Ectodermal cell (in vitro differentiated cells): ENCODE data around the gene YTHDC2.

Experiments
- H3K27ac ChIP-seq: 2 replicates; pipeline ENCODE4 v1.7.0; 2013; ENCODE audit warnings: mild to moderate bottlenecking, low read depth, low read length; ENCODE audit not compliant: insufficient read depth, poor library complexity, severe bottlenecking
- H3K27me3 ChIP-seq: 2 replicates; pipeline ENCODE4 v1.7.0; 2013; ENCODE audit warnings: mild to moderate bottlenecking, low read length; ENCODE audit not compliant: insufficient read depth, control insufficient read depth, poor library complexity, severe bottlenecking
- H3K36me3 ChIP-seq: one replicate; pipeline ENCODE4 v1.7.0; 2013; ENCODE audit warnings: low read length; ENCODE audit not compliant: control insufficient read depth, insufficient read depth
- H3K4me1 ChIP-seq: one replicate; pipeline ENCODE4 v1.7.0; 2013; ENCODE audit warnings: low read length; ENCODE audit not compliant: control insufficient read depth, insufficient read depth
- H3K4me3 ChIP-seq: 2 replicates; pipeline ENCODE4 v1.7.0; 2013; ENCODE audit warnings: low read depth, low read length, control low read depth; ENCODE audit not compliant: insufficient read depth
- H3K9me3 ChIP-seq: 2 replicates; pipeline ENCODE4 v1.7.0; 2013; ENCODE audit warnings: mild to moderate bottlenecking, low read length, moderate library complexity; ENCODE audit not compliant: control insufficient read depth
- WGBS, 2 experiments: methylation state at CpG; one replicate each; pipeline ENCODE4 v1.1.7; 2013; ENCODE audit warnings: missing lambda C conversion rate in 2 of 2; 5-methylcytosine and 5-hydroxymethylcytosine counted together

YTHDC2 gene

DNA sequence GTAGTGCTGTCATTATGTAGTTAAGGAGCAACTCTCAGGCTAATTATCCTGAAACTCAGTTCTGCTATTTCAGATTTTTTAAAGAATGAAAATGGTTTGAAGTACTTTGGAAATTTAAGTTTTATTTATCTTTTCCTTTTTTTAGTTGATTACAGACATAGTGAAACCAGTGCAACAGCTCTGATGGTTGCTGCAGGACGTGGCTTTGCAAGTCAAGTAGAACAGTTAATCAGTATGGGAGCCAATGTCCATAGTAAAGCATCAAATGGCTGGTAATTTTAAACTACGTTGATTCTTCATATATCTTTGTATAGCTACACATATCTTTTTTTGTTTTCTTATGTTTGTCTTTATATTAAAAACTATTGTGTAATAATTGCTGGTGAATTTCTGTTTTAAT, 34.9 kb downstream of the YTHDC2 start:
- no peaks in the 10 kb centered on the region for H3K9me3 ChIP-seq
- WGBS, 2 experiments: 90% methylated on average over 1 to 2 of the region's 2 CpGs
- H3K36me3 ChIP-seq: peaks cover 8% of the 10 kb centered on the region
- no peaks in the 10 kb centered on the region for H3K4me1 ChIP-seq
- H3K27ac ChIP-seq: no peak overlapping the region
- H3K27me3 ChIP-seq: no peaks in the 10 kb centered on the region
- H3K4me3 ChIP-seq: no peak overlapping the region

- Histone ChIP-seq H3K27me3 (no peaks in the 10 kb centered on the region), H3K27ac (no peak overlapping the region), H3K4me3 (no peak overlapping the region), H3K4me1 (no peaks in the 10 kb centered on the region), H3K36me3 (peaks cover 8% of the 10 kb centered on the region), H3K9me3 (no peaks in the 10 kb centered on the region)
- 89 to 100% methylated on average over 1 of the region's 1 CpG for WGBS, 2 experiments
Observed at GRCh38 chr5:113552137-113552536, 38.6 kb downstream of the YTHDC2 start.

DNA sequence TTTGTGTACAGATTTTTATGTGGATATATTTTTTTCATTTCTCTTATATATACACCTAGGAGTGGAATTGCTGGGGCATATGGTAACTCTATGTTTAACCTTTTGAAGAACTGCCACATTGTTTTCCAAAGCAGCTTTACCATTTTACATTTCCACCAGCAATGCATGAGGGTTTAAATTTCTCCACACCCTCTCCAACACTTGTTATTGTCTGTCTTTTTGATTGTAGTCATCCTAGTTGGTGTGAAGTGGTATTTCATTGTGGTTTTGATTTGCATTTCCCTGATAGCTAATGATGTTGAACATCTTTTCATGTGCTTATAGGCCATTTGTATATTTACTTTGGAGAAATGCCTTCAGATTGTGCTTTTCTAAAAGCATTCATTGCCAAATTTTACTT, 39.1 kb downstream of the YTHDC2 start:
- Histone ChIP-seq H3K9me3 (no peaks in the 10 kb centered on the region), H3K4me3 (no peak overlapping the region), H3K27me3 (no peaks in the 10 kb centered on the region), H3K36me3 (peaks cover 8% of the 10 kb centered on the region), H3K4me1 (no peaks in the 10 kb centered on the region), H3K27ac (no peak overlapping the region)

DNA sequence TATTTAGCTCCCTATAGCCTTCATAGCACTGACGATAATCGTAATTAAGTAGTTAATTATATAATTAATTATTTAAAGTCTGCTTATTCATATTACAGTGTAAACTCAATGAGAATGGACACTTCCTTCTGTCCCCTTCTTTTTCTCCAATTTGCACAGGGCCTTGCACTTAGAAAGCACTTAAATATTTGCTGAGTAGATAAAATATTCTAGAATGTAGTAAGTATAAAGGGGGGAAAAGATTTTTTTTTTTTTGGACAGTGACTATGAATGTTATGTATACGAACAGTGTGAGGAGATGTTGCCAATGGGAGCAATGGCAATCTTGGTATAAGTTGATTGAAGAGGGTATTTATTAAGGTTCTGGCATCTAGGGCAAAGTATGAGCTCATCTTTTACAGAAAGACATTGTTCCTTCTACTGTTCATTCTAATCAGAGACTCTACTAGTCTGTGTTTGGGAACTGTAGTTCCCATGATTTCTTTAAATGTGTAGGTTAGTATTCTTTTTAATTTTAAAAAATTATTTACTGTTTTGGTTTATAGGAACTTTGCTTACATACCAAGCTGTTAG, 49.4 kb downstream of the YTHDC2 start:
- no peaks in the 10 kb centered on the region for H3K27me3 ChIP-seq
- no peak overlapping the region for H3K4me3 ChIP-seq
- H3K27ac ChIP-seq: no peak overlapping the region
- H3K36me3 ChIP-seq: peaks cover 4% of the 10 kb centered on the region
- no peaks in the 10 kb centered on the region for H3K9me3 ChIP-seq
- no peaks in the 10 kb centered on the region for H3K4me1 ChIP-seq
- WGBS, 2 experiments: 100% methylated on average over 1 of the region's 3 CpGs

- no peak overlapping the region for H3K27ac ChIP-seq
- no peaks in the 10 kb centered on the region for H3K27me3 ChIP-seq
- no peak overlapping the region for H3K4me3 ChIP-seq
- no peaks in the 10 kb centered on the region for H3K9me3 ChIP-seq
- no peaks in the 10 kb centered on the region for H3K36me3 ChIP-seq
- 88 to 100% methylated on average over 4 to 5 of the region's 5 CpGs for WGBS, 2 experiments
- H3K4me1 ChIP-seq: no peaks in the 10 kb centered on the region
Observed at GRCh38 chr5:113569396-113569795, 55.9 kb downstream of the YTHDC2 start.

- whole genome bisulfite sequencing, 2 experiments: 88 to 100% methylated on average over 1 to 2 of the region's 2 CpGs
- Histone ChIP-seq H3K36me3 (no peaks in the 10 kb centered on the region), H3K4me3 (no peak overlapping the region), H3K27ac (no peak overlapping the region), H3K27me3 (no peaks in the 10 kb centered on the region), H3K4me1 (no peaks in the 10 kb centered on the region), H3K9me3 (no peaks in the 10 kb centered on the region)
Observed at GRCh38 chr5:113572716-113573115, 59.2 kb downstream of the YTHDC2 start.

DNA sequence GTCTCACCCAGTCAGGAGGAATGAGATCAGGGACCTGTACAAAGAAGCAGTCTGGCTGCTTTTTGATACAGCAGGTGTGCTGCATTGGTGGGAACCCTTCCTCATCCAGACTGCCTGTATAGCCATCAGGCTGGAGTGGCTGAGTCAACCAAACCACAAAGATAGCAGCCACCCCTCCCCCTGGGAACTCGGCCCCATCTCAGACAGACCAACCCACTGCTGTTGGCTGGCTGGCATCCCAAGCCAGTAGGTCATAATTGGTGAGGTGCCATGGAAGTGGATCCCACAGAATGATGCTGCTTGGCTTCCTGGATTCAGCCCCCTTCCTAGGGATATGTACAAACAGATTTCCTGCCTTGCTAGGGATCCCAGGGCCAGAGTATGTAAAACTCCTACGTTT, 60.9 kb downstream of the YTHDC2 start:
- no peaks in the 10 kb centered on the region for H3K9me3 ChIP-seq
- WGBS, 2 experiments: 88 to 93% methylated on average over 2 of the region's 2 CpGs

GRCh38 chr5:113575074-113575473, 61.6 kb downstream of the YTHDC2 start:
- H3K36me3 ChIP-seq: no peaks in the 10 kb centered on the region

More for the DNA sequence above, 60.9 kb downstream of the YTHDC2 start:
- Histone ChIP-seq H3K36me3 (no peaks in the 10 kb centered on the region), H3K27ac (no peak overlapping the region), H3K4me3 (no peak overlapping the region), H3K27me3 (no peaks in the 10 kb centered on the region), H3K4me1 (no peaks in the 10 kb centered on the region)

GRCh38 chr5:113578091-113578490, 64.6 kb downstream of the YTHDC2 start:
- 73 to 79% methylated on average over 2 of the region's 2 CpGs for WGBS, 2 experiments
- no peaks in the 10 kb centered on the region for H3K9me3 ChIP-seq
- H3K27me3 ChIP-seq: no peaks in the 10 kb centered on the region
- H3K4me1 ChIP-seq: no peaks in the 10 kb centered on the region
- no peak overlapping the region for H3K4me3 ChIP-seq
- H3K27ac ChIP-seq: no peak overlapping the region
- H3K36me3 ChIP-seq: no peaks in the 10 kb centered on the region

More at GRCh38 chr5:113575074-113575473, 61.6 kb downstream of the YTHDC2 start:
- Histone ChIP-seq H3K4me1 (no peaks in the 10 kb centered on the region), H3K27me3 (no peaks in the 10 kb centered on the region), H3K4me3 (no peak overlapping the region), H3K9me3 (no peaks in the 10 kb centered on the region), H3K27ac (no peak overlapping the region)
- 92 to 94% methylated on average over 4 of the region's 4 CpGs for WGBS, 2 experiments

DNA sequence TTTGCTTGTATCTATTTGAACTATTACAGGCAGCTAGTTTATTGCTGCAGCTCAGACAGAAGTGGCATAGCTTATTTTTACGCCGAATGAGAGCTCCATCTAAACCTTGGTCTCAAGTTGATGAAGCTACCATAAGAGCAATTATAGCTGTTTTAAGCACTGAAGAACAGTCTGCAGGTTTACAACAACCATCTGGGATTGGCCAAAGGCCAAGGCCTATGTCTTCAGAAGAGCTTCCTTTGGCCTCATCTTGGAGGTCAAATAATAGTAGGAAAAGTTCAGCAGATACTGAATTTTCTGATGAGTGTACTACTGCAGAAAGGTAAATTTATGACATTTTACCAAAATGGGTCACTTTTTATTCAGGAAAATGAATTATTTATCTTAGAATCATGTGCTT, 67.9 kb downstream of the YTHDC2 start:
- Histone ChIP-seq H3K27ac (no peak overlapping the region), H3K27me3 (no peaks in the 10 kb centered on the region), H3K36me3 (no peaks in the 10 kb centered on the region), H3K9me3 (no peaks in the 10 kb centered on the region), H3K4me3 (no peak overlapping the region), H3K4me1 (no peaks in the 10 kb centered on the region)
- WGBS, 2 experiments: 92 to 99% methylated on average over 2 of the region's 2 CpGs

DNA sequence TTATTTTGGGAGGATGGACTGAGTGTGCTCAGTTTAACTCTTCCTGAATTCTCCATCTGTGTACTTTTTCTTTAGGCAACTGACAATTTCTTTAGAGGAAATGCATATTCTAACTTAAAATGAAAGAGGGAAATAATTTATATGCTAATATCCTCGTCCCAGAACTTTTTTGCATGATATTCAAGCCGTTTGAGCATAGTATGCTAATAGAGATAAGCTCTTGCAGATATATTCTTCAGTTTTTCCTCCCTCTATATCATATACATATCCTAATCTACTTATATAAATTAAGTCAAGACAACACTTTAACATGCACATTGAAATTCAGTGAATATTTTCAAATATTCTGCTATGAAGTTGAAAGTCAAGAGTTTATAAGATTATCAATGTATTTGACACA, 84.7 kb downstream of the YTHDC2 start:
- H3K4me3 ChIP-seq: no peak overlapping the region
- no peaks in the 10 kb centered on the region for H3K27me3 ChIP-seq
- no peak overlapping the region for H3K27ac ChIP-seq
- no peaks in the 10 kb centered on the region for H3K36me3 ChIP-seq
- WGBS, 2 experiments: 70% methylated on average over 2 of the region's 2 CpGs; no CpG with 5 or more reads in 1 of the 2 experiments
- no peaks in the 10 kb centered on the region for H3K9me3 ChIP-seq
- no peaks in the 10 kb centered on the region for H3K4me1 ChIP-seq
